LNCaP clone FGC (cell line): ENCODE results near the gene RGS16.

ENCODE experiments used
- DNase-seq: peaks from one replicate; pipeline ENCODE4 v3.0.0-alpha.2; 2011; ENCODE audit warnings: low read depth
- H3K4me3 ChIP-seq: 2 replicates; pipeline ENCODE4 v1.5.1; 2011; ENCODE audit warnings: mild to moderate bottlenecking, low read depth, low read length, control low read depth
- TF ChIP-seq, protein P1 (sequence below): IDR thresholded peaks from 2 replicates; pipeline ENCODE4 v1.5.1; 2012; ENCODE audit warnings: mild to moderate bottlenecking; ENCODE audit not compliant: control insufficient read depth, insufficient read depth; ENCODE audit errors: extremely low read depth

Gene RGS16

GRCh38 chr1:182625719-182626504 is 21.7 kb upstream of the RGS16 start:
- no peak for DNase-seq
- TF ChIP-seq, protein P1, sequence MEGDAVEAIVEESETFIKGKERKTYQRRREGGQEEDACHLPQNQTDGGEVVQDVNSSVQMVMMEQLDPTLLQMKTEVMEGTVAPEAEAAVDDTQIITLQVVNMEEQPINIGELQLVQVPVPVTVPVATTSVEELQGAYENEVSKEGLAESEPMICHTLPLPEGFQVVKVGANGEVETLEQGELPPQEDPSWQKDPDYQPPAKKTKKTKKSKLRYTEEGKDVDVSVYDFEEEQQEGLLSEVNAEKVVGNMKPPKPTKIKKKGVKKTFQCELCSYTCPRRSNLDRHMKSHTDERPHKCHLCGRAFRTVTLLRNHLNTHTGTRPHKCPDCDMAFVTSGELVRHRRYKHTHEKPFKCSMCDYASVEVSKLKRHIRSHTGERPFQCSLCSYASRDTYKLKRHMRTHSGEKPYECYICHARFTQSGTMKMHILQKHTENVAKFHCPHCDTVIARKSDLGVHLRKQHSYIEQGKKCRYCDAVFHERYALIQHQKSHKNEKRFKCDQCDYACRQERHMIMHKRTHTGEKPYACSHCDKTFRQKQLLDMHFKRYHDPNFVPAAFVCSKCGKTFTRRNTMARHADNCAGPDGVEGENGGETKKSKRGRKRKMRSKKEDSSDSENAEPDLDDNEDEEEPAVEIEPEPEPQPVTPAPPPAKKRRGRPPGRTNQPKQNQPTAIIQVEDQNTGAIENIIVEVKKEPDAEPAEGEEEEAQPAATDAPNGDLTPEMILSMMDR: no peak
- H3K4me3 ChIP-seq: no peak overlapping the region

- TF ChIP-seq, protein P1: no peak
- no peak for DNase-seq
- H3K4me3 ChIP-seq: no peak overlapping the region
Observed at GRCh38 chr1:182625024-182625423, 20.8 kb upstream of the RGS16 start.

GRCh38 chr1:182624577-182624976 is 20.4 kb upstream of the RGS16 start:
- H3K4me3 ChIP-seq: no peak overlapping the region
- DNase-seq: no peak
- TF ChIP-seq, protein P1: no peak

DNA sequence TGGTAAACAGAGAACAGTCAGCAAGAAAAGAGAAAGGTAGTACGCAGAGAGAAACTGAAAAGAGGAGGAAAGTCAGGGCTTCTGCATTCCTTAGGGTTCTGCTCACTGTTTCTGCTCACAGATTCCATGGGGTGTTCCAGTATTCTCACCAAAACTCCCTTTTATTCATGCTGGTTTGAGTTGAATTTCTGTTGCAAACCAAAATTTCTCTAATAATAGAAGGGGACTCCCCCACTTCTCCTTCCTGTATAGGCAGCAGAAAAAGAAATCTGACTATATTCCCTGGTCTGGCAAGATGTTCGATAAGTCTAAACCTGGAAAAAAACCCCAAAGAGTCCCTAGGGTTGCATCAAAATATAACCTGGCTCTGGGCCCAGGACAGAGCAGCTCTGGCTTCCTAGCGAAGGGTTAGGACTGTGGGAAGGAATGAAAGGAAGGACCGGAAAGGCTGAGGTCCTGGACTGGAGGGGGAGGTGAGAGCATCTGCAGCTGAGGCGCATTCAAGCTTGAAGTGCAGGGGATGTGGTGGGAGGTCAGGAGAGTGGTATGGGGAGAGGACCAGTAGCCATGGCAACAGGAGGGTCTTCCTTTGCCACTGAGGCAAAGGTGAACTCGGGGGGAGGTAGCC is 18.8 kb upstream of the RGS16 start:
- TF ChIP-seq, protein P1: no peak
- no peak overlapping the region for H3K4me3 ChIP-seq
- DNase-seq: no peak

GRCh38 chr1:182621906-182622305 is 17.7 kb upstream of the RGS16 start:
- TF ChIP-seq, protein P1: no peak
- DNase-seq: no peak
- no peak overlapping the region for H3K4me3 ChIP-seq

GRCh38 chr1:182620924-182621585 is 16.9 kb upstream of the RGS16 start:
- DNase-seq: no peak
- TF ChIP-seq, protein P1: no peak
- H3K4me3 ChIP-seq: no peak overlapping the region
